GM20431 (cell line): Measurements from ENCODE around the gene MIOS.

ENCODE experiments used
- in situ Hi-C: fragments of 300-500 bp; cut with MseI, MboI; formaldehyde crosslinking; loops from one replicate; pipeline ENCODE4 v1.15.0; 2020; ENCODE audit warnings: low sequenced_read_pairs; ENCODE audit not compliant: unreplicated experiment

Gene MIOS

GRCh38 chr7:7566651-7567611 is at the start of gene MIOS:
Gene MIOS (plus strand): TSS chr7:7566884. CDS start chr7:7572476, 5,592 bp downstream.
- in situ Hi-C loops, result no loop called here

GRCh38 chr7:7517754-7518153 is 48.9 kb upstream of the MIOS start:
- in situ Hi-C loops, result no loop called here

GRCh38 chr7:7519056-7519455 is 47.6 kb upstream of the MIOS start:
- in situ Hi-C loops, result no loop called here

GRCh38 chr7:7519528-7519927 is 47.2 kb upstream of the MIOS start:
- in situ Hi-C loops, result no loop called here

GRCh38 chr7:7521259-7521658 is 45.4 kb upstream of the MIOS start:
- in situ Hi-C loops, result no loop called here

GRCh38 chr7:7522421-7522820 is 44.3 kb upstream of the MIOS start:
- in situ Hi-C loops, result no loop called here

- in situ Hi-C loops, result no loop called here
Observed at GRCh38 chr7:7524121-7524520, 42.6 kb upstream of the MIOS start.

- in situ Hi-C loops, result loop anchor here (25.0 kb wide), 1 partner anchor 564 kb away; no protein-coding TSS in a partner anchor
Observed at GRCh38 chr7:7526006-7526405, 40.7 kb upstream of the MIOS start.

- in situ Hi-C loops, result loop anchor here (25.0 kb wide), 1 partner anchor 565 kb away; no protein-coding TSS in a partner anchor
Observed at GRCh38 chr7:7527047-7527446, 39.6 kb upstream of the MIOS start.

- in situ Hi-C loops, result loop anchor here (25.0 kb wide), 1 partner anchor 567 kb away; no protein-coding TSS in a partner anchor
Observed at GRCh38 chr7:7529328-7529727, 37.4 kb upstream of the MIOS start.

- in situ Hi-C loops, result loop anchor here (10.0 to 25.0 kb wide), 2 partner anchors 439 to 572 kb away; no protein-coding TSS in a partner anchor
Observed at GRCh38 chr7:7533831-7534430, 32.8 kb upstream of the MIOS start.

GRCh38 chr7:7535691-7536090 is 31.0 kb upstream of the MIOS start, which contains the start of gene COL28A1:
Gene COL28A1 (minus strand): TSS chr7:7535873. CDS start chr7:7532875, 2,998 bp downstream.
- in situ Hi-C loops, result loop anchor here (10.0 to 25.0 kb wide), 2 partner anchors 441 to 573 kb away; no protein-coding TSS in a partner anchor

- in situ Hi-C loops, result loop anchor here (10.0 to 25.0 kb wide), 2 partner anchors 442 to 574 kb away; no protein-coding TSS in a partner anchor
Observed at GRCh38 chr7:7536396-7537019, 30.2 kb upstream of the MIOS start.

- in situ Hi-C loops, result loop anchor here (10.0 to 25.0 kb wide), 2 partner anchors 443 to 575 kb away; no protein-coding TSS in a partner anchor
Observed at GRCh38 chr7:7537711-7538110, 29.0 kb upstream of the MIOS start.

- in situ Hi-C loops, result loop anchor here (10.0 to 25.0 kb wide), 2 partner anchors 444 to 577 kb away; no protein-coding TSS in a partner anchor
Observed at GRCh38 chr7:7539152-7539551, 27.5 kb upstream of the MIOS start.

GRCh38 chr7:7539711-7540110 is 27.0 kb upstream of the MIOS start:
- in situ Hi-C loops, result loop anchor here (10.0 to 25.0 kb wide), 2 partner anchors 445 to 577 kb away; no protein-coding TSS in a partner anchor

GRCh38 chr7:7542251-7542835 is 24.3 kb upstream of the MIOS start:
- in situ Hi-C loops, result loop anchor here (25.0 kb wide), 1 partner anchor 580 kb away; no protein-coding TSS in a partner anchor

- in situ Hi-C loops, result loop anchor here (25.0 kb wide), 1 partner anchor 586 kb away; no protein-coding TSS in a partner anchor
Observed at GRCh38 chr7:7548407-7548806, 18.3 kb upstream of the MIOS start.

- in situ Hi-C loops, result no loop called here
Observed at GRCh38 chr7:7550663-7551062, 16.0 kb upstream of the MIOS start.
